Measurements from ENCODE around the gene MYO5B.

The MYO5B gene

DNA sequence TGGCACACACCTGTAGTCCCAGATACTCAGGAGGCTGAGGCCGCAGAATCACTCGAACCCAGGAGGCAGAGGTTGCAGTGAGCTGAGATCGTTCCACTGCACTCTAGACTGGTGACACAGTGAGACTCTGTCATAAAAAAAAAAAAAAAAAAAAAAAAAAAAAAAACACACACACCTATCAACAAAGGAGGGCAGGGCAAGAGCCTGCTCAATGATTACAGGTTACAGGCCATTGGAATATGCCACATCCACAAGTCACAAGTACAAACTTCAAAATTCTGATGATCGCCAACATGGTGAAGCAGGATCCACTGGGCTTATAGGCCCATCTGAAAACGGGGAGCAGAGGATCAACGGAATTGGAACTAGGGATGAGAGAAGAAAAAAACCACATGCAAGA lies 6.3 kb downstream of the MYO5B start:
- no peak for DNase-seq (ENCODE audit: low spot score)

DNA sequence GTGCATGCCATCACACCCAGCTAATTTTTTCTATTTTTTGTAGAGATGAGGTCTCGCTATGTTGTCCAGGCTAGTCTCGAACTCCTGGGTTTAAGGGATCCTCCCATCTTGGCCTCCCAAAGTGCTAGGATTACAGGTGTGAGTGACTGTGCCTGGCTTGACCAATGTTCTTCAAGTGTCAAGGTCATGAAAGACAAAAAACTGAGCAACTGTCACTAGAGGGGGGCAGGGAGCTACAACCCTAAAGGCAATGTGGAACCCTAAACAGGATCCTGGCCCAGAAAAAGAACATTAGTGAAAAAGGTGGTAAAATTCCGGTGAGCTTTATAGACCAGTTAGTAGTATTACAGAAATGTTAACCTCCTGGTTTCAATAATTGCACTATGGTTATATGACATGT lies 7.3 kb downstream of the MYO5B start:
- DNase-seq (ENCODE audit: low spot score) = no peak

DNA sequence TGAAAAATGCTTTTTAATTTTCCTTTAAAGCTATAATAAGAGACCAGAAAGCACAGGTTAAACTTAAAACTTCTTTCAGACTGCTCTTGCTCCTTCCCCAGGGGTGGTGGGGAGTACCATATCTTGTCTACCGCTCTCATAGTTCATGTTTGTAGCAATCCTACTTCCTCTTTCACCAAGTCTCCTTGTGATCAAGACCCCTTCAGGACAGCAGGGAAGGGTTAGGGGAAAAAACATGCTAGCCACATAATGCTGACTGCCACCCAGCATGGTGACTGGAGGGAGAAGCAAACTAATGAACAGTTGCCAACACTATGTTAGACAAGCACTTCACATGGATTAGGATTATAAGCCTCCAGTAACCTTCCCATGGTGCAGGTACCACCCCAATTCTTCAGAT lies 8.6 kb downstream of the MYO5B start:
- no peak for DNase-seq (ENCODE audit: low spot score)

- no peak for DNase-seq (ENCODE audit: low spot score)
Observed at GRCh38 chr18:50183556-50183955, 11.4 kb downstream of the MYO5B start.

- no peak for DNase-seq (ENCODE audit: low spot score)
Observed at GRCh38 chr18:50182511-50182910, 12.4 kb downstream of the MYO5B start.

DNA sequence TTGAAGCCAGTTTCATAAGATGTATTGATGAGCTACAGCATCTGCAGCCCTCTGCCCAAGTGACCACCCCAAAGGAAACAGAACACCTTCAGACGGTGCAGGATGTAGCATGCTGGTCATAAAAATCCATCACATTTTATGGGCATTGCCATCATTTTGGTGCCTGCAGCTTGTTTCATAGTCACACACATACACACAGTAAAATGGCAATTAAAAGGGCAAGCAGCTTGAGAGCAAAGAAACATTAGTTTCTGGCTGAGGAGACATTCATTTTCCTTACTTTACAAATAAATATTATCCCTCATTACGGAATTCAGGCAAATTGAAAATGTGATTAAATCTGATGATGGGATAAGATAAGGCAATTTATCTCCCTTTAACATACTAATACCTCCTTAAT lies 13.4 kb downstream of the MYO5B start:
- no peak for DNase-seq (ENCODE audit: low spot score)

DNA sequence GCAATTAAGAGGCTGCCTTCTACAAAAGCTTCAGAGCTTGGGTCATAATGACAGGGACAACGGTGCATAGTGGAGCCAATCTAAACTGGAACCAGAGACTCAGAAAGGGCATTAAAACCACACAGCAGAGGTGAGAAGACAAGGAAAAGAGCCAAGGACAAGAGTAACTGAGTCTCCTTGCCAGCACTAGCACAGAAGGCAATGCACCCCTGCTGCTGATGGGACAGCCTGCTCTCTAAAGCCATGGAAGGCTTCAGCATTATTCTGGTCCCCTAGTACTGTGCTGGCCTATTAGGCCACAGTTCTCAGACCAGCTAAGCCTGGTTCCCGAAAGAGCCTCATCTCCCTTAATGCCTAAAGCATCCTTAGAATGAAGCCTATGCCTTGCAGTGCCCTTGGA lies 15.5 kb downstream of the MYO5B start:
- no peak for DNase-seq (ENCODE audit: low spot score)

DNA sequence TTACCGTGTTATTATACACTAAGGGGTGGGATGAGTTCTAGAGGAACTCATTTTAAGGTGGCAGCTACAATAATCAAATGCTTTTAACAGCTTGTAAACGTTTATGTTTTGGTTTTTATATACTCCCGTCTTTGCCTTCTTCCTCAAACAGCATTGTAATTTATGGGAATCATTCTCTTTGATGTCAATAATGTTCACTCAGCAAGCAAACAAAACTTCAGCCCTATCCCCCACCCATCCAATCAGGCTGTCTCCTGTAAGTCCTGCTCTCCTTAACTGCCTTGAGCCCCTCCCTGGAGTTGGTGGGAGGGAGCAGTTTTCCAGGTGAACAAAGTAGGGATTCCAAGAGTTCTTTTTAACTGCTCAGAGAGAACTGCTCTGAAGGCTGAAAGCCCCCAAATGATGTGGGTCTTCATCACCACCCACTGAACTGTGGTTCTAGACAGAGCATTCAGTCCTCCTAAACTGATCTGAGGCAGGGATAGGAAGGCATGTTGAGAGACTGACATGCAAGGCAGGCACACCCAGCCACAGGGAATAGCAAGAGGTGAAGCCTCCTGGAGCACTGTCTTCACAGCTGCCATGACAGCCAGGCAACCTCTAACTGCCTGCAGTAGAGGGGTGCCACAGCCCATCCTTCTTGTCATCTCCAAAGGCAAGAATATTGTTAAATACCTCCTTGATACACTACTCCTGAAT lies 17.5 kb downstream of the MYO5B start:
- no peak for DNase-seq (ENCODE audit: low spot score)

GRCh38 chr18:50172367-50172766 lies 22.6 kb downstream of the MYO5B start:
- no peak for DNase-seq (ENCODE audit: low spot score)

DNA sequence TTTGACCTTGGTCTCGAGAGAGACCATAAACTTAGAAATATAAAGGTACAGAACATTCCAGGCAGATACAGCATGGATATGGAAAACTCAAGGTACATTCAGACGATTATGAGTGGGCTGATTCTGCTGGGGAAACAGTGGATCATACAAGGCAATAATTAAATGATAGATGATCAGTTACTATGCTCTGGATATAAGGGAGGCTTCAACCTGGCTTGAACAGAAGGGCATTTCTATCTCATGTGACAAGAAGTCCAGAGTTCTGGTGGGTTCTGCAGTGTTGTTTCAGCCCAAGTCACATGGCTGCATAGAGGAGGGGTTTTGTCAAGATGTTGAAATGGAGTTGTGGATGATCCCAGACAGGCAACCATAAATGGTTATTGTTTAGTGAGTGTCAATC lies 23.5 kb downstream of the MYO5B start:
- no peak for DNase-seq (ENCODE audit: low spot score)

- no peak for DNase-seq (ENCODE audit: low spot score)
Observed at GRCh38 chr18:50170004-50170403, 24.9 kb downstream of the MYO5B start.

DNA sequence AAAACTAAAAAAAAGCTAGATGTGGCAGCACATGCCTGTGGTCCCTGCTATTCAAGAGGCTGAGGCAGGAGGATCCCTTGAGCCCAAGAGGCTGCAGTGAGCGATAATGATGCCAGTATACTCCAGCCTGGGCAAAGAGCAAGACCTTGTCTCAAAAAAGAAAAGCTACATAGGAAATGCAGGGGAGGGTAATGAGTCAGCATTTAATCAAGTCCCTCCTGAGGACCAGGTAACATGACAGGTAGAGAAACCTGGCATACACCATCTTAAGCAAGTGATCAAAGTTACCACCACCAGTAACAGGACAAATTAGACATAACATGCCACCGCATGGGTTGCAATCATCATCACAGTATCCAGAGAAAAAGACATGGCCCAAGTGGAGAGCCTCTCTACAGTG lies 25.8 kb downstream of the MYO5B start:
- DNase-seq (ENCODE audit: low spot score) = no peak

DNA sequence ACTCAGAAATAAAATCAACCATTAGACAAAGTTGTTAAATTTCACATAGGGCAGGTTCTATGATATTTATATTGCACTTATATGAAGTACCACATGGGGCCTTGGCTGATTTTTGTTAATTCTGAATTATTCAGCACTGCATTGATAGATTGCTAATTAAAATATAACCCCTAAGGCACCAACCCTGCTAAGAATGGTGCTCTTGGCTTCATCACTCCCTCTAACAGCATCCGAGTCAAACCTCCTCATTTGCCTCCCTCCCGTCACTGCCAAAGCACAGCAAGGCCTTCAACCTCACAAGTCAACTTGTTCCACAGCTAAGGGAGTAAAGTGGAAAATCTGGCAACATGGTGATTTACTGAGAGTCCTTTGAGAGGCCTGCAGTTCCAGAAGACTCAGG lies 27.0 kb downstream of the MYO5B start:
- DNase-seq (ENCODE audit: low spot score) = no peak

GRCh38 chr18:50166901-50167300 lies 28.0 kb downstream of the MYO5B start:
- DNase-seq (ENCODE audit: low spot score) = no peak

GRCh38 chr18:50163505-50163904 lies 31.4 kb downstream of the MYO5B start:
- DNase-seq (ENCODE audit: low spot score) = no peak

- DNase-seq (ENCODE audit: low spot score) = no peak
Observed at GRCh38 chr18:50162486-50163304, 32.3 kb downstream of the MYO5B start.

DNA sequence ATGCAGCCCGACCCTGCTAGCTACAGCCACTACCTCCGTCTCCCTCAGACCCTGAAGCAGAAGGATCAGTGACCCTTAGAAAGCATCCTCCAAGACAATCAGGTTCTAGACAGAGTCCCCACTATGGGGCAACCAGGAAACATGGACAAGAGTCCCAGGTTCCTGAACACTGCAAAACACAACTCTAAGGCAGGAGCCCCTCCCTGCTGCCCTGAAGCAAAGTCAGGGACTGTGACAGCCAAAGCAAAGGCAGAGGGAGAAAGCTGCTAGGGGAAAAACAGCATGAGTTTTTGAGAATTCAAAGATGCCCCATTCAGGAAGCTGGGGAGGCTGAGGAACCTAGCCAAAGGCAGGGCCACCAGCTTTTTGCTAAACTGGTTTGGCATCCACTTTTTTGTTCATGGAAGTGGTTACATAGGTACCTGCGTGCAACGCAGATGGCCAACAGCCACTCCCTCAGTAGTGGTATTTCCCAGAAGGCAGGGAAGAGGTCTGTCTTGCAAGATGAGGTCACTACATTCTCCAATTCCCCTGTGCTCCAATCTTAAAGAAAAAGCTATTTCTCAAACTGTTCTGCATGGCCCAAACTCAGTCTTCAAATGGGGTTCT lies 33.2 kb downstream of the MYO5B start:
- no peak for DNase-seq (ENCODE audit: low spot score)

DNA sequence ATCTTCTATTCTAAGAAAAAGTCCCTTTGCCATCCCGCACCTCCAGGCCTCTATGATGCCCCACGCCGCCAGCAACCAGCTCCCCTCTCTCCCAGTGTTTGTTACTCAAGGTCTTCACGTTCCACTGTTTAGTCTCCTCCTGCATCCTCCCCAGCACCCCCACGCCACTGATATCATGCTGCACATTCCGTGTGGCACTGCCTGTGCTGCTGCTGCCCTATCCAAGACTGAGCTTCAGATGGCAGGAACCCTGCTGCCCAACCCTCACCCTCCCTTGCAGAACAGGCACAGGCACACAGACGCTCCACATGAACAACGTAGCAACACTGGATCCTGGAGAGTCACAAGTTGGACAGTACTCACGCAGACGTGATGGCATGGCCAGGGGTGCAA lies 35.3 kb downstream of the MYO5B start:
- no peak for DNase-seq (ENCODE audit: low spot score)

DNA sequence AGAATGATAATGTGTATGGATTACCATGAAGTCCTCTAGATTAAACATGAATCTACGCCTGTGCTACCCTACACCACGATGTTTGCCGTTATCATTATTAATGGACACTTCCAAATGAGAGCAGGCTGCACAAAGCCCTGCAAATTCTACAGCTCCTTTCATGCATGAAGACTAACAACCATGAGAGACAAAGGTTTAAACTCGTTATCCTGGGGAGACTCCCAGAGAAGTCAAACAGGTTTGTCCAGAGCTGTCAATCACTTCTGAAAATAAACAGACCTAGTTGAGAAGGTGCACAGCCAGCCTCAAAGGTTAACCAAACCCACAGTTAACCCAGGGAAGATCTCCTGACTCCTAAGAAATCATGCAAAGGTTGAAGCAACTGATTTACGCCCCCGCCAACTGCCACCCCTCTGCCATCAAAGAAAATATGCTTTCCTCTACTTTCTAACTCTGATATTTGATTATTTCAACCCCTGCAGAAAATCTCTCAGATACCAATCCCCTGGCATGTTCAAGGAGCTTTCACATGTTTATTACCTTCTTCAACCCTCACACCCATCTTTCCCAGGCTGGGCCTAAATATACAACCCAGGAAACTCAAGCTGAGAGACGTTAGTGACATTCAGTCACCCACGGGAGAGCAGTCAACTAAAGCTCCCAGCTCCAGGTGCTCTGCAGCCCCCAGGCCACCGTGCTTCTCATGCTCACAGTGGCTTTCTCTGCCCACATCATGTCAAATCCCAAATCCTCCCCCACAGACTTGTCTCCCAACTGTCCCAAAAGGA lies 35.9 kb downstream of the MYO5B start:
- DNase-seq (ENCODE audit: low spot score) = no peak

DNA sequence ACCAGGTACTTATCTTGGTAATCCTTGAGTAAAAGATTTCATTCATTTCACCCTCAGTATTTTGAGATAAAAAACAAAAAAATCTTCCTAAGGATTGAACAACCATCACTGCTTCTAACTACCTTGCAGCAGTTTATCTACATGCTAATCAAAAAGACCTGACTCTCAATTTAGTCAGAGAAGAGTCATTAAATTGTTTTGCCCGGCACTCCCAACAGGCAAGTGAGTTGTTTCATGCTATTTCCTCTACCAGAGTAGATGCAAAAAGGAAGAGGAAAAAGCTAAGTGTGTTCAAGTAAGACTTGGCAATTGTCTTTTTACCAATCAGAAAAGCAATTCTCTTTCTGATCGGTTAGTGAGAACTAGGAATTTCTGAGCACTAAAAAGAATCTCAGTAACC lies 39.5 kb downstream of the MYO5B start:
- DNase-seq (ENCODE audit: low spot score) = no peak

DNA sequence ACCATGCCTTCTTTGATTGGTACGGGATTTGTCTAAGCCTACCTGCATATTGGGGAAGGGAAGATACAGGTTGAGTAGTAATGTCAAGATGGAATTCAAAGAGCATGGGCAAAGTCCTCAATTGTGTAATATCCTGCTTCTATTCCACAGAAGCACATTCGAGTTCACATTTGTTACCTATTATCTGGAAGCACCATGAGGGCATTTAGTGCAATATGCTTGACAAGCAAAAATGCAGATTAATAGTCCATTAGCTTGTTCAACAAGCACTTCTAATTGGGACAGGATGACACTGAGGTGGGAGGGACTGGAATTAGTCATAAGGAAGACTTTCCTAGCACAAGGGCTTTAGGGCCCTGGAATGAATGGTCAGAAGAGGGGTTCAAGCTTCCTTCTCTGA lies 40.5 kb downstream of the MYO5B start:
- no peak for DNase-seq (ENCODE audit: low spot score)

DNA sequence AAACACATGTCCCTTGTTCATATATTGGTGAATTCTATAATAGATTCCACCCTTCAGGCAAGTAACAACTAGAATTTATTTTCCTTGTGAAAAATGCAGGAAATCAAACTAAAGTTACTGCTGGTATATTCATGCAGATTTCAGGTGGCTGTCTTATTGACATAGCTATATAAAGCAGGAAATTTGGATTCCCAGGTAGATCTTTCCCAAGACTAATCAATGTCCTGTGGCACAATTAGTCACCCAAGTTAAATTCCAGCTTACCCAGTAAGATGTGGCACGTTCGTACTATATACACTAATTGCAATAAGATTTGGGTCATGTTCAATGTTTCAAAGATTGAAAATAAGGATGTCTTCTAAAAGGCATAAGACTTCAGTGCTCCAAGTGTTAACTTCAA lies 42.0 kb downstream of the MYO5B start:
- no peak for DNase-seq (ENCODE audit: low spot score)

GRCh38 chr18:50151926-50152325 lies 43.0 kb downstream of the MYO5B start:
- DNase-seq (ENCODE audit: low spot score) = no peak
